H1 (cell line): ENCODE measurements around the gene CHMP4B. TPM values are rescaled to one million over a fixed set of nuclear protein-coding genes. Genes with fewer than 3 reads are reported as not detected.

Experiments used
- GABPA ChIP-seq: IDR thresholded peaks from 2 replicates; pipeline ENCODE4 v1.6.1; 2011; ENCODE audit warnings: mild to moderate bottlenecking, low read length, moderate library complexity, borderline replicate concordance; ENCODE audit not compliant: insufficient read depth
- JUN ChIP-seq: IDR thresholded peaks from 2 replicates; pipeline ENCODE4 v1.6.1; 2011; ENCODE audit warnings: low read depth, mild to moderate bottlenecking, improper control_type of control experiment, low read length
- KDM1A ChIP-seq: fragments of 200-600, 300-600 bp; sonication (generic); IDR thresholded peaks from 2 replicates; pipeline ENCODE4 v1.7.1; 2016; ENCODE audit warnings: mild to moderate bottlenecking, low read length, borderline replicate concordance
- POLR2AphosphoS5 ChIP-seq: IDR thresholded peaks from 2 replicates; pipeline ENCODE4 v1.6.1; 2011; ENCODE audit warnings: low read depth, low read length
- YY1 ChIP-seq: IDR thresholded peaks from 2 replicates; pipeline ENCODE4 v1.6.1; 2011; ENCODE audit warnings: low read depth, mild to moderate bottlenecking, low read length
- polyA plus RNA-seq, 7 experiments: library from polyadenylated mRNA; depleted of rRNA in 3 of 7; stranded (reverse) in 5 of 7; unstranded in 2 of 7; fragments of >200 nt in 5 of 7; fragments of 200-250 nt in 2 of 7; gene quantifications; 1 replicate in 5 of 7; 2 replicates in 1 of 7; 4 replicates in 1 of 7; pipeline versions ENCODE4 v1.2.1 to v1.2.3, GENCODE V29; 2011 to 2013; ENCODE audit warnings: missing spikeins in 2 of 7, mixed read lengths in 2 of 7
- total RNA-seq: library from RNA; stranded (reverse); fragmentation: NEBNext Ultra II Directional; extraction: Animal tissue kit (Norgen Biotek cat#: 25700); gene quantifications from 2 replicates; pipeline ENCODE4 v1.2.1, GENCODE V29; 2021

CHMP4B gene
- total and polyA plus RNA-seq, 2 of the 8 experiments (the other 6 are each of a cell fraction or from before 2014, with no cell fraction given): 38.6 to 66.3 TPM

DNA sequence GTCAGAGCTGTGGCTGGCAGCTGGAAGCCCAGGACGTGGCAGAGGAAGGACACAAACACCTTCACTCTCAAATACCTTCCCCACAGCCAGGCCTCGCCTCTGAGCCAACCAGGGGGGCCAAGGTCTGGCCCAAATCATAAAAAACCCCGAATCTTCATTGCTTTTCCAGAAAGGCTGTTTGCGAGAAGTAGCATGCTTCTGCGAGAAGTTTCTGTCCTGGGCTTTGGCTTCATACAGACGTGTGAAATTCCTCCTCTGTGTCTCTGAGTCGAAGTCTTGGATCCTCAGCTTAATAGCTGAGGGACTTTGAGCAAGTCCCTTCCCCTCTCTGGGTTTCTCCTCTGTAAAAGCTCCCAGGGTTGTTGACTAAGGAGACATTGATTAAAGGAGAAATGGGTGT is 63.0 kb downstream of the CHMP4B start (continued):
- no peak for TF ChIP-seq YY1
- no peak for TF ChIP-seq KDM1A
- TF ChIP-seq JUN: no peak
- no peak for TF ChIP-seq GABPA
- no peak for TF ChIP-seq POLR2AphosphoS5
